Panc1 (cell line): ENCODE data around the gene BTBD2. TPM values are rescaled to one million over a fixed set of nuclear protein-coding genes. Genes with fewer than 3 reads are reported as not detected.

Experiments
- ATAC-seq: fragments of 200-7000 bp; cut with Tn5 transposase; 2 replicates; pipeline ENCODE4 v1.9.1; 2020; ENCODE audit warnings: mild to moderate bottlenecking, moderate library complexity
- BruUV-seq: library from RNA; stranded (reverse); fragments of 400-500 nt; replicated peaks from 2 replicates; lab custom pipeline; 2021; lab: Mats Ljungman, UMichigan
- CTCF ChIA-PET: fragments of 300-600 bp; sonication (Branson Sonifier 250); formaldehyde crosslinking; loops from one replicate; lab custom pipeline; 2022; ENCODE audit warnings: antibody characterized with exemption; lab: Charles Lee
- POLR2A ChIA-PET: fragments of 300-600 bp; sonication (Branson Sonifier 250); formaldehyde crosslinking; loops from one replicate; lab custom pipeline; 2022; ENCODE audit warnings: antibody characterized with exemption; lab: Charles Lee
- DNase-seq: peaks from one replicate; pipeline ENCODE4 v3.0.0-alpha.2; 2010; ENCODE audit warnings: low read depth, low spot score
- H3K27ac ChIP-seq: 2 replicates; pipeline ENCODE4 v1.5.1; 2011; ENCODE audit warnings: mild to moderate bottlenecking, low read length, inconsistent platforms
- H3K27me3 ChIP-seq: fragments of 200-500 bp; sonication (Bioruptor generic); 2 replicates; pipeline ENCODE4 v1.6.0; 2014; ENCODE audit warnings: low read length, inconsistent platforms; ENCODE audit not compliant: control insufficient read depth, insufficient read depth
- H3K36me3 ChIP-seq: fragments of 200-500 bp; sonication (Bioruptor generic); 2 replicates; pipeline ENCODE4 v1.5.1; 2014; ENCODE audit warnings: inconsistent platforms, mild to moderate bottlenecking, low read length, moderate library complexity; ENCODE audit not compliant: control insufficient read depth, insufficient read depth
- H3K4me1 ChIP-seq: 2 replicates; pipeline ENCODE4 v1.5.1; 2011; ENCODE audit warnings: inconsistent platforms, mild to moderate bottlenecking, low read length, moderate library complexity; ENCODE audit not compliant: control insufficient read depth, insufficient read depth
- H3K4me3 ChIP-seq, 2 experiments: 2 replicates each; pipeline ENCODE4 v1.5.1; 2011 to 2012; ENCODE audit warnings: low read depth in 2 of 2, low read length in 2 of 2, mild to moderate bottlenecking in 2 of 2, inconsistent platforms in 1 of 2, moderate library complexity in 1 of 2
- H3K9me3 ChIP-seq: fragments of 200-500 bp; sonication (Bioruptor generic); 2 replicates; pipeline ENCODE4 v1.5.1; 2014; ENCODE audit warnings: low read depth, mild to moderate bottlenecking, inconsistent platforms, low read length, moderate library complexity; ENCODE audit not compliant: control insufficient read depth, insufficient read depth
- CTCF ChIP-seq: fragments of 450-650 bp; IDR thresholded peaks from 2 replicates; pipeline ENCODE4 v1.5.1; 2017; ENCODE audit warnings: mild to moderate bottlenecking
- POLR2AphosphoS5 ChIP-seq: IDR thresholded peaks from 2 replicates; pipeline ENCODE4 v1.6.1; 2012; ENCODE audit warnings: mild to moderate bottlenecking, low read depth, low read length, moderate library complexity
- REST ChIP-seq, 2 experiments: IDR thresholded peaks; 2 replicates each; pipeline ENCODE4 v1.6.1; 2011 to 2012; ENCODE audit warnings: low read depth in 2 of 2, control low read depth in 1 of 2, low read length in 1 of 2, mild to moderate bottlenecking in 1 of 2, moderate library complexity in 1 of 2; ENCODE audit not compliant: insufficient read depth in 1 of 2
- SIN3A ChIP-seq: IDR thresholded peaks from 2 replicates; pipeline ENCODE4 v1.6.1; 2012; ENCODE audit warnings: low read depth, mild to moderate bottlenecking, low read length, moderate library complexity, borderline replicate concordance; ENCODE audit not compliant: insufficient read depth
- TCF7L2 ChIP-seq: IDR thresholded peaks from 2 replicates; pipeline ENCODE4 v1.6.1; 2011; ENCODE audit warnings: mild to moderate bottlenecking, low read depth, low read length, inconsistent platforms
- in situ Hi-C: cut with HindIII; loops from 2 replicates; pipeline ENCODE4 v1.10.0; 2016; ENCODE audit warnings: low sequenced_read_pairs, low pct_unique_long_range_greater_than_20kb
- intact Hi-C: fragments of 100-400 bp; cut with micrococcal nuclease; formaldehyde crosslinking; loops from one replicate; pipeline ENCODE4 v1.10.0; 2022; ENCODE audit not compliant: unreplicated experiment
- total RNA-seq: library from RNA; stranded (reverse); gene quantifications from one replicate; pipeline ENCODE4 v1.2.1, GENCODE V29; 2021; ENCODE audit not compliant: unreplicated experiment

BTBD2 gene
- total RNA-seq, 1 experiment from 2014 or later = 59.6 TPM

- no peaks in the 10 kb centered on the region for H3K36me3 ChIP-seq
- CTCF ChIA-PET = no interaction called here
- intact Hi-C loops (no loop called here), in situ Hi-C loops (no loop called here)
- ATAC-seq (no peak), DNase-seq (no peak)
- H3K4me3 ChIP-seq = no peak overlapping the region
- no peak for TF ChIP-seq REST (IDR thresholded peaks at IDR 0.05; ENCODE audit: insufficient read depth in 1 of 2, low read depth in 2 of 2, low read length in 1 of 2)
- TF ChIP-seq CTCF = no peak
- no peak for TF ChIP-seq TCF7L2
- TF ChIP-seq POLR2AphosphoS5 = no peak
- no peak for TF ChIP-seq SIN3A
- no peaks in the 10 kb centered on the region for H3K9me3 ChIP-seq
- H3K27me3 ChIP-seq = no peaks in the 10 kb centered on the region
- H3K27ac ChIP-seq = no peak overlapping the region
- no peaks in the 10 kb centered on the region for H3K4me1 ChIP-seq
- BruUV-seq = TSS peak; percentile 72
- POLR2A ChIA-PET = no interaction called here
These were observed 35.3 kb downstream of the BTBD2 start for GRCh38 chr19:1980091-1980808.

GRCh38 chr19:1979642-1980041 lies 35.9 kb downstream of the BTBD2 start:
- H3K4me1 ChIP-seq = no peaks in the 10 kb centered on the region
- no TSS peak for BruUV-seq
- no peak overlapping the region for H3K4me3 ChIP-seq
- no peak overlapping the region for H3K27ac ChIP-seq
- in situ Hi-C loops (no loop called here), intact Hi-C loops (no loop called here)
- DNase-seq (no peak), ATAC-seq (no peak)
- ChIA-PET POLR2A (interaction anchor here (0.6 kb wide), 1 partner anchor 12 kb away, joined by 5 read pairs; no protein-coding TSS in a partner anchor), CTCF (no interaction called here)
- no peaks in the 10 kb centered on the region for H3K27me3 ChIP-seq
- TF ChIP-seq TCF7L2 = no peak
- no peak for TF ChIP-seq POLR2AphosphoS5
- TF ChIP-seq SIN3A = no peak
- no peak for TF ChIP-seq CTCF
- no peak for TF ChIP-seq REST (IDR thresholded peaks at IDR 0.05; ENCODE audit: insufficient read depth in 1 of 2, low read depth in 2 of 2, low read length in 1 of 2)
- H3K36me3 ChIP-seq = no peaks in the 10 kb centered on the region
- no peaks in the 10 kb centered on the region for H3K9me3 ChIP-seq
